Activated effector memory CD4-positive, alpha-beta T cell treated with Interleukin-2 at 50 U/mL for 16 hours (primary cell): ENCODE results near the gene LIMCH1.
"Not testable (repeated sequence)": the region's sequence is repeated elsewhere in the genome, so short reads cannot be mapped to it uniquely, and the experiment has no call there.

ENCODE experiments used
- DNase-seq: peaks from one replicate; pipeline ENCODE4 v3.0.0-alpha.2; 2020

LIMCH1 gene, protein sequence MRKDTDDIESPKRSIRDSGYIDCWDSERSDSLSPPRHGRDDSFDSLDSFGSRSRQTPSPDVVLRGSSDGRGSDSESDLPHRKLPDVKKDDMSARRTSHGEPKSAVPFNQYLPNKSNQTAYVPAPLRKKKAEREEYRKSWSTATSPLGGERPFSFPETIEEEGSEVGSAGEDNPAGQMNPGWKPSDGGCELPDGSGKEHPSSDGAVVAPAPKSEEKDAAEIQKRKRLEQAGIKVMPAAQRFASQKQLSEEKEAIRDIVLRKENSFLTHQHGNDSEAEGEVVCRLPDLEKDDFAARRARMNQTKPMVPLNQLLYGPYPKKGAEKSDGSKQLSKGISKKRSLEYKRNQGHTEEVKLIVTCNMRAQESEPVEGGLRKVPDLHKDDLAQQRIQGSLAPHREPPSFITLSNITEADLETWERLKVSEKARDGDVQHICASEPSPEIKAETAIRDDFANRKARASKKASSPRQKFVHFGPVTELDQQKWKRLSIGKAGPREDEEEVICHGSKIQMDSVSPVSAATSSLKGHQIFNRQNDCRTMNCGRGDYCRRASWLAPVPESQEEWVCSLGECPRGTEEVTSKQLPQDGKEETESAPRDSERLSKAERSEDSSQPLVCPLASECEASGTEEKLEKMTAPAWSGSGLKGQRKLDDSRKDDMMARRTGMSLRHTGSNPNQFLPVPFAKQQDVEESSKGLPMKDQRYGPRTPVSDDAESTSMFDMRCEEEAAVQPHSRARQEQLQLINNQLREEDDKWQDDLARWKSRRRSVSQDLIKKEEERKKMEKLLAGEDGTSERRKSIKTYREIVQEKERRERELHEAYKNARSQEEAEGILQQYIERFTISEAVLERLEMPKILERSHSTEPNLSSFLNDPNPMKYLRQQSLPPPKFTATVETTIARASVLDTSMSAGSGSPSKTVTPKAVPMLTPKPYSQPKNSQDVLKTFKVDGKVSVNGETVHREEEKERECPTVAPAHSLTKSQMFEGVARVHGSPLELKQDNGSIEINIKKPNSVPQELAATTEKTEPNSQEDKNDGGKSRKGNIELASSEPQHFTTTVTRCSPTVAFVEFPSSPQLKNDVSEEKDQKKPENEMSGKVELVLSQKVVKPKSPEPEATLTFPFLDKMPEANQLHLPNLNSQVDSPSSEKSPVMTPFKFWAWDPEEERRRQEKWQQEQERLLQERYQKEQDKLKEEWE (N-terminal part only)

DNA sequence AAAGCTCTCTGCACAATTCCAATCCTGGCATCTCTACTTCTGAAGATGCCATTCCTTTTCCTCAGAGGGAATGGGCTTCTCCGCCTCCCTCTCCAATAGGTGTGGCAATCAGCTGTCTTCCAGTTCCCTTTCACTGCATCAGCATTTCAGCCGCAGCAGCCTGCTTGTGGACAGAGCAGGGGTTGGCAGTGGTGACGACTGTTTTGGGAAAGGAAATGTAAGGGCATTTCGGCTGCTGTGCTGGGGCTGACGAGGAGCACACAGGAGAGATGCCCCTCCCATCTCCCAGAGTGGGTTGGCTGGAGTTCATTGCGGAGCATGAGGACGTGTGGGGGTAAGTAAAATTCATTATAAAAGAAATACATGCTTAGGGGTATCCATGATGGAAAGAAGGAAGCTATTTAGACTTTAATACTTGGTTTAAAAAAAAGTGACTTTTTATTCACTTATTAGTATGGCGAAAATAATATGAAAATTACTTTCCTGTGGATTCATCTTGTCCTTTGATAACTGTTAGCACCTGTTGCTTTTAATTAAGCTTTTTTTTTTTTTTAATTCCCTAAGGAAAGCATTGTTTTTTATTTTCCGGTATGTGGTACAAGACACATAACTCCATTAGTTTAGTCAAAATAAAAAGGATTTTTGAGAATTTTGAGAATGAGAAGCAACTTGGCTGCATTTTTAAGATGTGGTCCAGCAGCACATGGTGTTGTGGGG is at the start of gene LIMCH1:
TSS of gene LIMCH1 (plus strand) at position 141 of the 717 bp plus-strand sequence. CDS start 67,839 bp downstream, outside the sequence.
- no peak for DNase-seq

DNA sequence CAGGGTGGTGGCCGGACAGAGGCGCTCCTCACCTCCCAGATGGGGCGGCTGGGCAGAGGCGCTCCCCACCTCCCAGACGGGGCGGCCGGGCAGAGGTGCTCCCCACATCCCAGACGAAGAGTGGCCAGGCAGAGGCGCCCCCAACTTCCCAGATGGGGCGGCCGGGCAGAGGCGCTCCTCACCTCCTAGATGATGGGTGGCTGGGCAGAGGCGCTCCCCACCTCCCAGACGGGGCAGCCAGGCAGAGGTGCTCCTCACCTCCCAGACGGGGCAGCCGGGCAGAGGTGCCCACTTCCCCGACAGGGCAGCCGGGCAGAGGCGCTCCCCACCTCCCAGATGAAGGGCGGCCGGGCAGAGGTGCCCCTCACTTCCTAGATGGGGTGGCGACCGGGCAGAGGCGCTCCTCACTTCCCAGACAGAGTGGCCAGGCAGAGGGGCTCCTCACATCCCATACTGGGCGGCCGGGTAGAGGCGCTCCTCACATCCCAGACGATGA is 46.8 kb upstream of the LIMCH1 start:
- DNase-seq: not testable (repeated sequence)

DNA sequence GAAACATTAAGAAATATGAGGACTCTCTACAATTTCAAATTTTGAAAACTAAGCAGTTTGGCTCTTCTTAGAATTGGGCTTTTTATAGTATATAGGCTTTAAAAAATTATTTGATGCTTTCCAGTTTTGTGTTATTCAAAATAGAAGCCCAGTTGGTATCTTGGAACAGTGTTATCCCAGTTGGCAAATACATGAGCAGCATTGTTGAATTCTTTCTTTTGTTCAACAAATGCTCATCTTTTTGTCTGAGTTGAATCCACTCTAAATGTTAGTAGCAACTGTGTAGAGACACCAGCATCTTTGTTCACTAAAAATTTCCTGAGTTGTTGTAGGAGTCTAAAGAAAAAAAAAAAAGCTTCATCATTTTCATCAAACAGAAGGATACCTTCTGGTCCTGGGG is 41.0 kb upstream of the LIMCH1 start:
- no peak for DNase-seq

DNA sequence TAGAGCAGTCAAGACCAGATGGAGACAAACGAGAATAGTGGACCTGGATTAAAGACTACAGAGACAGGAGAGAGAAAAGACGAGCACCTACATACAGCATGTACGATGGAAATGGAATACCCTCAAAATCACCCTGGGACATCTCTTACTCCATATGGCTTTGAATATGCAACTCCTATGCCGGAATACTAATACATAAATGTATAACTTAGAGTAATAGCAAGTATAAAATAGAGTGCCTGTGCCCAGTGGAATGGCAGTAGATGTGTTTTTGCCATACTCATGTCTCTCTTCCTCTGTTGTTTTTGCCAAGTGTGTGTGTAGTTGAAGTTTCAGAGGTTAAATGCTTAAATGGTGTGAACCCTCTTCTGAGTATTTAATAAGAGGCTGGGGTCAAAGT is 39.8 kb upstream of the LIMCH1 start:
- no peak for DNase-seq

DNA sequence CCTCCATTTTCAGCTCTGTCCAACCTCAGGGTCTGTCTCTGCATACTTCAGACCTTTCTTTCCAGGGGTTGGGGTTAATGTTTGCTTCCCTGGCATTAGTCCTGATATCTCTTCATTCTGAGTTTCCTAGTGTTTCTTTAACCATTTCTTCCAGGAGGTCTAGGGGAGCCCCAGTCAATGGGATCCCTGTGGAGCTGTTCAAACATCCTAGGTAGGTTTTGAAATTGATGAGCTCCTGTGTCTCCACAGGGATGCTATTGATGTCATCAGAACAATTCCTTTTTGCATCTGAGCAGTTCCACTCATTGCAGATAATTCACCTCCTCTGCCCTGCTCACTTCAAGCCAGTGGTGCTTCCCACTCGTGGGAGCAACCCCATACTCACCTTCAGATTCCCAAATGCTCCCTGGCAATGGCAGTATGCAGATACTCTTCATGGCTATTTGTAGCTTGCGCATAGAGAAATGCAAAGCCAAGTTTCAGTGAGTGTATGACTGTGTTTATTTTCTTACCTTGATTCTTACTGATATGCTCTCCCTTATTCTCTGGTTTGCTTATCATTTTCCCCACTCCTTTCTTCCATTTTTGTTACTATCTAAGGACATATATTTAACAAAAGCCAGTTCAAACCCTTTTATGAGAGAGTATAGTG is 33.7 kb upstream of the LIMCH1 start:
- no peak for DNase-seq

DNA sequence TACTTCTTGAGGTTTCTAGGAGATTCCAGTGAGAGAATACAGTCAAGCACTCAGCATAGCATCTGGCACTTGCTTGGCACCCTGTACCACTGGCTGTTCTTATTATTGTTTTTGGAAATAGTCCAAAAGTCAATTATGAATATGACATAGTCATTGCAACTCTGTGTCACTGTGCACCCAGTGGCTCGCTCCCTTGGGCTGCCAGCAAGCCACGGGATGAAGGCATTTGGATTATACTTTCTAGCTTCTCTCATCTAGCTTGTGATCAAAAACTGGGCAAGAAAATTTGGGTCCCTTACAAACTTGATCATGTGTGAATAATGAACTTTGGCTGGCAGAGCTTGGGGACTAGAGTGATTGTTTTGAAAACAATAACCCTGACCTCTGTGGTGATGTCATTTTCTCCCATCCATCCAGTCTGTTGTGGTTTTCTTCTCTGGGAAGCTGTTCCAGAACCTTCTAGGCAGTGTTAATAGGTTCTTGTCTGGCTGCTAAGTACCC is 32.7 kb upstream of the LIMCH1 start:
- DNase-seq: no peak

DNA sequence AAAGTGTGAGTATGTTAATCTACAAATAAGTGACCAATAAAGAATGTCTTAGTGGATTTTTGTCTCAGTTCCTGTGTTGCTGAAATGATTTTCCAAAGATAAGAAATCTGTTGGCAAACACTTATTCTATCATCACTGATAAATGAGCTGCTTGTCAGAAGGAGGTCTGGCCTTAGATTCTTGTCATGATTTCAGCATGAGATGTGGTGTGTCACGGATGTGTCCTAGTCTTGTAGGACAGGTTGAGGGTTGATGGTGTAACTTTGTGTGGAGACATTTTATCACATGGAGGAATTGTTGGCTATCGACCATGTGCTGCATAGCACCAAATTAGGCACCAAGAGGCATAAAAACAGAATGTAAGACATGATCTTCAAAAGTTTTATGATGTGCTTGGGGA is 31.8 kb upstream of the LIMCH1 start:
- DNase-seq: no peak

DNA sequence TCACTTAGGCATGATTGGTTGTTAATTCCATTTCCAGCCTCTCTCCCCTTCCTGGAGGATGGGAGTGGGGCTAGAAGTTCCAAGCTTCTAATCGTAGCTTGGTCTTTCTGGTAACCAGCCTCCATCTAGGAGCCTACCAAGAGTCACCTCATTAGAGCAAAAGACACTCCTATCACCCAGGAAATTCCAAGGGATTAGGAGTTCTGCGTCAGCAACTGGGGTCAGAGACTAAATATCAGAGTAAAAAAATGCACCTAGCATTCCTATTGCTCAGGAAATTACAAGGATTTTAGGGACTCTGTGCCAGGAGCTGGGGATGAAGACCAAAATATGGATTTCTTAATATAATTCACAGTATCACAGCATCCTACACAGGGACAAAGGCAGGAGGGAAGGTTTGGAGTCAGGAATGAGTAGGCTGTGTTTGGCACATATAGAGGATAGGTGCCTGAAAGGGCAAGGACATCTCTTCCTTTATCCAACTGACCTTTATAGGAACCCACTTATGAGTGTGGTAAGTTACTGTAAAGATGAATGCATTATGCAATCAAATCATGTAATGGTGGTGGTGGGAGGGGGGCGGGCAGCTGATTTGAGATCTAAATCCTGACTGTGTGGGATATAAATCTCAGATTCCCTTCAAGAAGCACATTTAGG is 30.5 kb upstream of the LIMCH1 start:
- DNase-seq: no peak

DNA sequence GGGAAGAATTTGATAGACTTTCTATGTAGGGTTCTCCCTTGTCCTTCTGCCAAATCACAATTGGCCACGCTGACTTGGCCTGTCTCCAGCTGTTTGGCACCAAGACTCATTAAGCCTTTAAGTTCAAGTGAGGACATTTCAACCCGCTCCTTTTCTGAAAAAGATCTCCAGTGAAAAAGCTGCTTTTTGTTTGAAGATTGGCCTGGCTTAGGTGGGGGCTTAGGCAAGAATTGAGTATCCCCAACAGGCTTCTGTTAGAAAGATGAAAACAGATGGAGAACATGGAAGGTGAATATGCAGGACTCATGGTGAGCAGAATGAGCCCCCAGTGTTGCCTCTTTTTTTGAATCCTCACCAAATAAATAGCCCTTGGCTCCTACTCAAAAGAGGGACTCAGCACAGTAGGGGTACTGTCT is 28.5 kb upstream of the LIMCH1 start:
- no peak for DNase-seq

DNA sequence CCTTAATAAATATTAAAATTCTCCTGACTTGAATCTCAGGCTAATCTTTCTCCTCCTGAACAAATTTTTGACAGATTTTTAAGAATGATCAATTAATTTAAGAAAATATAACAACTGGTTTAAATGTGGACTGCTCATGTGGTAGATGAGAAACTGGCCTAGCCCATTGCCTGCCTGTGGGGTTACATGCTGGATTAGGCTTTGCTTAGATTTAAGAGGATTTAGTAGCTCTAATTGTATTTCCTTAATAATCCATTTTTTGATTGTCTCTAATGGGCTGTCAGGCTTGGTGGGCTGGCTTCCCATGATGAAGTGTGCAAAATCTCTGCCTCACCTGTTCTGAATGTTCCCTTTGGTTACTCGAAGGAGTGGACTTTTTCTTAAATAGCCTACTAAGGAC is 27.8 kb upstream of the LIMCH1 start:
- no peak for DNase-seq

DNA sequence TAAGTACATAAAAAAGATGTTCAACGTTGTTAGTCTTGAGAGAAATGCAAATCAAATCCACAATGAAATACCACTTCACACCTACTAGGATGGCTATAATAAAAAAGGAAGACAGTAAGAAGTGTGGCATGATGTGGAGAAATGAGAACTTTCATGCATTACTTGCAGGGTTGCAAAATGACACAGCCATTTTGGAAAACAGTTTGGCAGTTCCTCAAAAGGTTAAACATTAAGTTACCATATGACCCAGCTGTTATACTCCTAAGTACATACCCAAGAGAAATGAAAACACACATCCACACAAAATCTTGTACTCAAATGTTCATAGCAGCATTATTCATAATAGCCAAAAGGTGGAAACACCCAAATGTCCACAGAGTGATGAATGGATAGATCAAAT is 25.8 kb upstream of the LIMCH1 start:
- DNase-seq: no peak

DNA sequence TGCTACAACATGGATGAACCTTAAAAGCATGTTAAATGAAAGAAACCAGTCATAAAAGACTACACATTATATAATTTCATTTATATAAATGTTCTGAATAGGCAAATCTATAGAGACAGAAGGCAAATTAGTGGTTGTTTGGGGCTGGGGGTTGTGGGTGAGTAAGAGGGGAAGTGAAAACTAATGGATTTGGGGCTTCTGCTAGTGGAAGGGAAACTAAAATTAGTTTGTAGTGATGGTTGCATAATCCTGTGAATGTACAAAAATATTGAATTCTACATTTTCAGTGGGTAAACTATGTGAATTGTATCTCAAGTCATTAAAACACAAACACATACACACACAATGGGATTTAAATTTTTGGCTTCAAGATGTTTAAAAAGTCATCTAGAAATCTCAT is 25.4 kb upstream of the LIMCH1 start:
- no peak for DNase-seq

DNA sequence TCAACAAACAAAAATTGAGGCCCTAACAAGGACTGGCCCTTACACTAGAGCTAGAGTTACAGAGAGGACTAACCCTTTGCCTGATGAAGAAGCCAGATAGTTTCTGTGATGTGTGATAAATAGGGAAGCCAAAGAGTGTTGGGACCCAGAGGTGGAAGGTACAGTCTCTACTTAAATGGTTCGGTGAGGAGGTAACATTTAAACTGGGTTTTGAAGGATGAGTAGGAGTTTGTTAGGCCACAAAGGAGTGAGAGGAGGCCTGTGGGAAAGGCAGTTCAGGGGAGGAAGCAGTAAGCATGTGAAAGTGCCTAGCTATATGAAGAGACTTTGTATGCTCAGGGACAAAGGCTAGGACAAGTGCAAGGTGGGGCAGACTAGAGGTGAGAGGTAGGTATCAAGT is 23.8 kb upstream of the LIMCH1 start:
- DNase-seq: no peak

DNA sequence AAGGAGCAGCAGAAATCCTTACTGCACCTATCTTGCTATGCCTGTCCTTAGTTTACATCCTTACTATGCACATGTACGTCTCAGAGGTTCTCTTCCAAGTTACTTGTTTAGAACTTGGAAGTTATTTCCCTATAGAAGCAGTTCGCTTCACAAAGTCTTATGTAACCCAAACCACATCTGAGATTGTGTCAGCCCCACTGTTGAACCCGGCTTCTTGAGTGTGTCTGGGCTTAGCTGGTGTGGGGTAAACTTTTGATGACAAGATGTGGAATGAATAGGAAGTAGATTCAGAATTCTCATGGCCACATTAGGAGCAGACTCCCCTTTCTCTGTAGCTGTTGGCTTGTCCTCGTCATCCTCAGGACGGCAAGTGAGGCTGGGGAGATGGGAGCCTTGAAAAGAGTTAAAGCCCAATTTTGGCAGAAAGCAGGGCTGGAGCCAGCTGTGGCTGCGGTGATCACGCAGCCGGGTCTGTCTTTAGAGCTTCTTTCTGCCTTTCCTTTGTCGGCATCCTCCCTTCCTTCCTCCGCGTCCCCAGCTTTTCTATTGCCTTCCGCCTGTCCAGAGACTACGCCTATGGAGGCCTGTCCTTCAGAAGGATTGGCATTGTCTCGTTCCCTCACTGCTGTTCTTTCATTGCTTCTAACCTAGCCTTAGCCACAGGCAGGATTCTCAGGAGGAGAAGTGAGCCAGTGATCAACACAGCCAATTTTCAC is 23.0 kb upstream of the LIMCH1 start:
- DNase-seq: no peak

DNA sequence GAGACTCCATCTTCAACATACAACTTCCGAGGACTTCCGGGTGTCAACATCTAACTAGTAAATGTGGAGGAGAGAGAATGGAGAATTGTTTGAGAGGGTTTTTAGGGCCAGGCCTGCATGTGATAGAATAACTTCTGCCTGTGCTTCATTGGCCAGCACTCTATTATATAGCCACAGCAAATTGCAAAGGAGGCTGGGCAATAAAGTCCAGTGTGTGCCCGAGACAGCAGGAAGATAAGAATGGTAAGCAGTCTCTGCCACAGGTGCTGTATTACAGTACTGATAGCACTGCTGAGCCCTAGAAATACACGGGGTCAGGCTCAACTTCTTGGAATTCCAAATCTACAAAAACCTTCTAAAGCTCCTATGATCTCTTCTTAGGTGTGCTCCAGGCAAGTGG is 20.8 kb upstream of the LIMCH1 start:
- DNase-seq: no peak

DNA sequence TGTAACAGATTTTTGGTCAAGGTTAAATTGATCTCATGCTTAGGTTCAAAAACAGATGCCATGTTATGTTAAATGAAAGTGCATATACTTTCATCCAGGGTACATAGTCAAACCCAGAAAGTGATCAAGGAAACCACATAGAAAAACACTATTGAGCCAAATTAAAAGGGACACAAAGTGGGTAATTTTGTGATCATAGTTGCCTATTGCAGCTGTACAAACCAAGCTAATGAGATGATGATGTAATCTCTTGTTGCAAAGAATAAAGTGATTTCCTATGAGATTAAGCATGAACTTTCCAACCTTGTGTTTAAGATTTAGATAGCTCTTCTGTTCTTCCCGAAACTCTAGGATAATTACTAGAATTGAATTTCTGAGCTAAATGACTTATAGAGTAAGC is 20.2 kb upstream of the LIMCH1 start:
- no peak for DNase-seq

DNA sequence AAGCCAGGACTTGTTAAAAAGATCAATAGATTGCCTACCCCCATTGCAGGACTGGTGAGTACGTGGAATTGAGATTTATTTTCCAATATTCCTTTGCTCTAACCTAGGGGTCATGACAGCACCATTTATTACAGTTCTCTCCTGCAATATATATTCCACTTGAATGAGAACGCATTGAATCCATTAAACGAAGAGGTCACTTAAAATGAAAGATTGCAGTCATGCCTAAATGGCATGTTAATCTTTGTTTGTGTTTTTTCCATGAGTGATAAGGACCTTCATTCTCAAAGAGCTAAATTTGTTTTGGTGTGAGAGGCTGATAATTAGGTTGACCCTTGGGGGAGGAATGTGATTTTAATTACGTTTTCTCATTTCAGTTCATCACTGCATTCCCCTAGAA is 13.5 kb upstream of the LIMCH1 start:
- no peak for DNase-seq

DNA sequence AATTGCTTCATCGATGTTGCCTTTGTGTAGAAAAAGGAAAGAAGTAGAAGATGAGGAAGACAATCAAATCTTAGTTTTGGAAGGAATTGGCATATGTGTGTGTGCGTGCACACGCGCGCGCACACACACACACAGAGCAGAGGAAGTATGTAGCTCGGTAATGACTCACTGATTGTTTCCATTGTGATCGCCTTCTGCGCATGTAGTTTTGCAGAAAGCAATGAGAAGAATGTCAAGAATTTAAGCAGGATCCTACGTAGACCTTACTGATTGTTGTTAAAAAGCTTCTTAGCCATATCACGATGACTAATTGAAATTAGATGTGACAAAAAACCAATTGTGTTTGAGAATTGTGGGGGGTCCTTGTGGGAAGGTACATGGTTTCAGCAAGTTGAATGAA is 12.8 kb upstream of the LIMCH1 start:
- DNase-seq: no peak

DNA sequence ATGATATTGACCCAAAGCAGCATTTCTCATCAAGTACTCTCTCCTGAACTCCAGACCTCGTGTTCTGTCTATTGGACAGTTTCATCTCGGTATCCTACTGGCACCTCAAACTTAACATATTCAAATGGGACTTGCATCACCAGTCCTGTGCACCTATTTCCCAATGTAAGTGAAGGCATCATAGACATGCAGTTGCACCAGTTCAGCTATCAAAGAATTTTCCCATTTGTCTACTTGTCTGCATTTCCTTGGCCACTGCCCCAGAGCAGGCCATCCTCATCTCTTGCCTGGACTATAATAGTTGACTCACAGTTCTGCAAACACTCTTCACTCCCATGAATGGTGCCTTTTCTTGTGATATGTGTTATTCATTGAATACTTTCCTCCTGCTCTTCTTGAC is 11.3 kb upstream of the LIMCH1 start:
- no peak for DNase-seq

DNA sequence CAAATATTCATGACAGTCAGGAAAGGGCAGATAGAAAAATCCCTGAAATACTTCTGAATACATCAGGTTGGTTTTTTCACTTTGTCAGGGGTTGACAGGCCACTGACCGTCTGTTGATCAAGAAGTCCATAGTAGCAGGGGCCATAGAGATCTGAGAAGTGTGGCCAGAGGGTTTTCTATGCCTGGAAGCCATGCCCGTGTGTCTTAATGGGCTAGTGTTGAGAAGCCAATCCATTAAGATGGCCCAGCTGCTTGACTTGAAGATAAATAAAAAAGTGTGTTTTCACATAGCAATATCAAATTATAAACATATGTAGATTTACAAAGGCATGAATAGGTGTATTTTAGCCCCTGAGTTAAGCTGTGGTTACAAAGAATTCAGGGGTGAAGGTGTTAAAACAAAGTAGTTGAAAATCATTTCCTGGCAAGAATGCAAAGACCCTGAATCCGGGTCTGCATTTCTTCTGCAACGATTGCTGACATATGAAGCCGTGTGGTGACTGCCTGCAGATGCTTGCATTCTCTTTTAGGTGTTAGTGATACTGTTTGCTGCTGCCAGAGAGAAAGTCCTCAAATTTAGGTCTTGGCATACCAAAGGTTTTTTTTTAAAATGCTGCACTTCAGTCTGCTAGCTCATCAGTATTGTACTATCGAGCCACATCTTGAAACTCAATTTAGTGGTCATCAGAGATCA is 9.3 kb upstream of the LIMCH1 start:
- no peak for DNase-seq
